Keratinocyte (primary cell): ENCODE results near the gene STX8.

Experiments used
- EZH2 ChIP-seq: IDR thresholded peaks from one replicate; pipeline ENCODE4 v1.6.1; 2012; ENCODE audit warnings: inconsistent platforms, mild to moderate bottlenecking, low read length, moderate library complexity
- TF ChIP-seq, protein P1 (sequence below), 3 experiments: IDR thresholded peaks in 1 of 3; conservative IDR thresholded peaks in 1 of 3; optimal IDR thresholded peaks in 1 of 3; 2 replicates in 2 of 3; 3 replicates in 1 of 3; pipeline versions ENCODE3 to v1.5.1; 2011; ENCODE audit warnings: low read length in 3 of 3, mild to moderate bottlenecking in 3 of 3, moderate library complexity in 2 of 3, control low read depth in 1 of 3, inconsistent platforms in 1 of 3; ENCODE audit not compliant: insufficient read depth in 2 of 3; ENCODE audit errors: extremely low read depth in 1 of 3

DNA sequence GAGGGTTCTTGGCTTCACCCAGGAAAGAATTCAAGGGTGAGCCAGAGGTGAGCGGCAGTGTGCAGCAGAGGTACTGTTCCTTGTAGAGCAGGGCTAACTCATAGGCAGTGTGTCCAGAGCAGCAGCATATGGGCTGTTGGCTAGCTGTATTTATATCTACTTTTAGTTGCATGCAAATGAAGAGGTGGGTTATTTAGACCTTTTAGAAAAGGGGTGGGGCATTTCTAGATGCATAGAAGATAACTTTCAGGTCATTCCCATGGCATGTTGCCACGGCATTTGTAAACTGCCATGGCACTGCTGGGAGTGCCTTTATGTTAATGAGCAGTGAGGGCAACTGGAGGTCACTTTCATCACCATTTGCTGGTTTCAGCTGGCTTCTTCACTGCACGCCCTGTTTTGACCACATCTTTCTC, 141.0 kb downstream of the STX8 start:
- no peak for TF ChIP-seq EZH2
- TF ChIP-seq, protein P1, sequence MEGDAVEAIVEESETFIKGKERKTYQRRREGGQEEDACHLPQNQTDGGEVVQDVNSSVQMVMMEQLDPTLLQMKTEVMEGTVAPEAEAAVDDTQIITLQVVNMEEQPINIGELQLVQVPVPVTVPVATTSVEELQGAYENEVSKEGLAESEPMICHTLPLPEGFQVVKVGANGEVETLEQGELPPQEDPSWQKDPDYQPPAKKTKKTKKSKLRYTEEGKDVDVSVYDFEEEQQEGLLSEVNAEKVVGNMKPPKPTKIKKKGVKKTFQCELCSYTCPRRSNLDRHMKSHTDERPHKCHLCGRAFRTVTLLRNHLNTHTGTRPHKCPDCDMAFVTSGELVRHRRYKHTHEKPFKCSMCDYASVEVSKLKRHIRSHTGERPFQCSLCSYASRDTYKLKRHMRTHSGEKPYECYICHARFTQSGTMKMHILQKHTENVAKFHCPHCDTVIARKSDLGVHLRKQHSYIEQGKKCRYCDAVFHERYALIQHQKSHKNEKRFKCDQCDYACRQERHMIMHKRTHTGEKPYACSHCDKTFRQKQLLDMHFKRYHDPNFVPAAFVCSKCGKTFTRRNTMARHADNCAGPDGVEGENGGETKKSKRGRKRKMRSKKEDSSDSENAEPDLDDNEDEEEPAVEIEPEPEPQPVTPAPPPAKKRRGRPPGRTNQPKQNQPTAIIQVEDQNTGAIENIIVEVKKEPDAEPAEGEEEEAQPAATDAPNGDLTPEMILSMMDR (optimal IDR thresholded peaks at IDR 0.05 in 1 of 3, IDR thresholded peaks at IDR 0.05 in 1 of 3, conservative IDR thresholded peaks at IDR 0.05 in 1 of 3; ENCODE audit: extremely low read depth in 1 of 3, insufficient read depth in 2 of 3, low read length in 3 of 3) = no peak
